GM19193 (cell line): ENCODE data around the gene LYPD1.

Experiments
- POLR2A ChIP-seq: IDR thresholded peaks from 4 replicates; pipeline ENCODE4 v1.6.1; 2011; ENCODE audit not compliant: insufficient read depth, insufficient read length; ENCODE audit errors: extremely low read depth

The LYPD1 gene

DNA sequence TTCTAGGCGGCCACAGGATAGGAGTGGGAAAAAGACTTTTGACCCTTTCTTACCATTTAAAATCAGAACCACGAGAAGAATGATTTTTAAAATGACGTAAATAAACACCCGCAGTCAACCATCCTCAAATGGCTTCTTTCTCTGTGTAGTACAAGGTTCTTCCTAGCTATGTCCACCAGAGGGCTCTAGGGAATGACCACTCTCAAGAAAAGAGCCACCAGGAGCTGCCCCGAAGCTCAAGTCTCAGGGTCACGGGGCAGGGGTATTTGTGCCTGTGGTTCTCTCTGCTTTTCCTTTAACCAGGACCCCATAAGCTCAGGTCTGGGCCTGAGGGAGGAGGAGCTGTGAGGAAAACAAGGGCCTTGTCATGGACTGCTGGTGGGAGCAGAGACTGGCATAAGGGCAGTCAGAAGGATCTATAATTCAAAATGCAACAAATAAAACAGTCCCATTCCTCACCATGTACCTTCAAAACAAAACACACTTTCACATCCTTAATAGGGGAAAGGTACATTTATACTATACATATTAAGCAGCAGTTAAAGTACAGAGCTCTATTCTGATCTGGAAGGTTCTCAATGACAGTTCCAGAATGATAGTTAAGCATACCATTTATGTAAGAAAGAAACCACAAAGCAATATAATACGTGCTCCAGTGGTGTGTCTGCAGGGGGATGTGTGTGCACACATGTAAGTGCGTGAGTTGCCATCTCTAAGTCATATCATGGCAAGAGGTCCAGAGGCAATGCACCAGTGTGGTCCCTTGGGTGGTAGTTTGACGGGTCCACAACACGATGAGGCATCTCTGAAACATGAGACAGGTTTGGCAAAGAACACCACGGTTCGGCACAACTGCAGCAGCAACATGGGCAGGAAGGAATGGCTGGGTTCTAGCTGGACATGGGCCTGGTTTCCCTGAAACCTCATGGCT lies 18.6 kb downstream of the LYPD1 start:
- TF ChIP-seq POLR2A, result no peak

DNA sequence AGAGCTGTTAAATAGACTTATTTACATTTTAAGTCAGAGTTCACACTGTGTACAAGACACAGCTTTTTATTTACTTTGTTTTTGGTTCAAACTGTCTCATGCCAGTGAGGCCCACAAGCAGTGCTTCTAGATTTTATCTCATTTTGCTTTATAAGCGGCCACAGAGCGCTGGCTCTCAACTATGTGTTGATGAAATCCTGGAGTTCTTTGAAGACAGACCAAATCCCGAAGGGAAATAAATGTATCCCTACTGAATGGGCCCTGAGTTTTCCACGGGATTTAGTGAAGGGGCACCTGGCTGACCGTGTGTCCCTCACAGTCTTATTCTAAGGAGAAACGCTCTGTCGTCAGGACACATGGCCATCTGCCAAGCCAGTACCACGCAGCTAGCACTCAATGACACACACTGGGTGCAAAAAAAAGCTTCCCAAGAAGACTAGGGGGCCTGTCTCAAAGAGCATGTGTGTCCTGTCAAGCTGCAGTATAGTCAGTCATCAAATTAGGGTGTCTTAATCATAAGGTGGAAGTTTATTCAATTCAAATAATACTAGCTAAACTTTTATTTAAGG lies 23.4 kb downstream of the LYPD1 start:
- TF ChIP-seq POLR2A, result no peak

DNA sequence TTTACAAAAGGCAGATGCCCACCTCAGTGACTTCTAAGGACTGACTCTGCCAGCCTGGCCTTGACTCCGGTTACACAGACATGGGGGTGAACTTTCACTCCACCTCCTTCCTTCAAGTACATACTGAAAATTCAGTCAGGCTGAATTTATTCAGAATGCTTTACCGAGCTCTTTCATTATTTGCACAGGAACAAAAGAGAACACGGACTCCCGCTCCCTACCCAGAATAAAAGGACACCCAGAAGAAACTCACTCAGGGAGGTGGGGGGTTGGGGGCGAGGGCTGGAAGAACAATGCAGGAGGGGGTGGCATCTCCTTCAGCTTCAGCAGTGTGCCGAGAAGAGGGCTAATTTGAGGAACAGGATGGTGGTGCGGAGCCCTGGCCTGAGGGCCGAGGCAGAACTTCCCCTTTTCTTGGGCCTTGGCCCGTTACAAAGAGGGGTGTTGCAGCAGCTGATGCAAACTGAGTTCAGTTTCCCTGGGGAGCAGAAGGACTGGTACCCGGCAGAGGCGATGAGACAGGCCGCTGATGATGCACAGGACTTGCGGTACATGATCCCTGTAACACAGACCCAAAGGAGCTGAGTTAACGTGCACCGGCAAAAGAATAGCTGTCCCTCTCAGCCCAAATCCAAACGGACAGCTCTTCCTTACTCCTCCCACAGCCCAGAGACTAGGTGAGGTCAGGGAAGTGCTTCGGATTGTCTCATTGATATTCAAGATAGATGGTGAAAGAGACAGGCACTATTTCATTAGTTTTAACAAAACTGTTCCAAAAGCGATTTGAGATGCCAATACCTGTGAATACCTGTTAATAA lies 24.1 kb downstream of the LYPD1 start:
- TF ChIP-seq POLR2A, result no peak

DNA sequence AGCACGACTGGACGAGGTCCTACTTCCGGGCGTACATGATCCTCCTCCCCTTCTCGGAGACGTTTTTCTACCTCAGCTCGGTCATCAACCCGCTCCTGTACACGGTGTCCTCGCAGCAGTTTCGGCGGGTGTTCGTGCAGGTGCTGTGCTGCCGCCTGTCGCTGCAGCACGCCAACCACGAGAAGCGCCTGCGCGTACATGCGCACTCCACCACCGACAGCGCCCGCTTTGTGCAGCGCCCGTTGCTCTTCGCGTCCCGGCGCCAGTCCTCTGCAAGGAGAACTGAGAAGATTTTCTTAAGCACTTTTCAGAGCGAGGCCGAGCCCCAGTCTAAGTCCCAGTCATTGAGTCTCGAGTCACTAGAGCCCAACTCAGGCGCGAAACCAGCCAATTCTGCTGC lies 24.8 kb downstream of the LYPD1 start:
- no peak for TF ChIP-seq POLR2A

DNA sequence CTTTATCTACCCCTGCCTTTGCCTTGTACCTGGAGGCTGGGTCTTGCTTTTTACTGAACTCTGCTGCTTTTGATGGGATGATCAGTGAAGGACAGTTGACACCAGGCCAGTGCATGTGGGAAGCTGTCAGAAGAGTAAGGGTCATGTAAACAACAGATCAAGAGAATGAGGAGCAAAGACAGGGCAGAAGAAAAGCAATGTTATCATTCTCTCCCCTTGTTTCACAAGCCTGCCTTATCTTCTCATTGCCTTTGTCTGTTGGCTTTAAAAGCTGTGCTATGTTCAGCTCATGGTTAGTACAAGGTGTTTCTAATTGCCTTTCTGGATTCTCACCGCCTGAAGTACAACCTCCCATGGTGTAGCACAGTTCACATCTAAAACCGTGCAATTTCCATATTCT lies 27.6 kb downstream of the LYPD1 start:
- no peak for TF ChIP-seq POLR2A

DNA sequence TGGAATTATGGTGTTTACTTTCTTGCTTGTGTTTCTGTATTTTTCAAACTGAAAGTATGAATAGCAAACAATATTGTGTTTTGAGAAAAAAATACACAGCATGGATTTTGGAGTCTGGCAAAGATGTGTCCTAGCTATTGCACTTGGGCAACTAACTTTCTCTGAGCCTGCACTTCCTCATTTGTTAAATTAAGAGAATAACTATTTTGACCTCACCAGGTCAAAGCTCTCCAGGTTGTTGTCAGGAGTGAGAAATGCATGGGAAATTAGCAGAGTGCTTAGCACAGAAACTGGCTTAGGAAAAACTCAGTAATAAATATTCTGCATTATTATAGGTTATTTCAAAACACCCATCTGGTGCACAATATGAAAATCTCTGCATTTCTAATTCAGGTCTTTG lies 28.2 kb downstream of the LYPD1 start:
- no peak for TF ChIP-seq POLR2A

DNA sequence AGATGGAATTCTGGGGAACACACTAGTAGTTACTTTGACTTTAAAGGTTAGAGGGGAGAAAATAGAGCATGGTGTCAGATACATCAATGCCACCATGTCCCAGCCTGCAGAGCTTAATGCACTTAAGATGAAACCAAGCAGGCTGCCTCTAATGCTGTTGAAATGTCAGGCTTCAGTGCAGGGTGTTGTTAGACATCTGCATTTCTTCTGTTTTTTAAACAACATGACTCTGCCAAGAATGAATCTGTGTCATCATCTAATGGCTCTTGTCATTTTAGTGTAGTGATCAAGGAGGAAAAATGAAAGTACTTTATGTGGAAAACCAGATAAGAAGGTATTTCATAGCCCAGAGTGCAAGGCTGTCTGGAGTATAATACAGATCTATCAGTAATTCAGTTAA lies 29.9 kb downstream of the LYPD1 start:
- no peak for TF ChIP-seq POLR2A

DNA sequence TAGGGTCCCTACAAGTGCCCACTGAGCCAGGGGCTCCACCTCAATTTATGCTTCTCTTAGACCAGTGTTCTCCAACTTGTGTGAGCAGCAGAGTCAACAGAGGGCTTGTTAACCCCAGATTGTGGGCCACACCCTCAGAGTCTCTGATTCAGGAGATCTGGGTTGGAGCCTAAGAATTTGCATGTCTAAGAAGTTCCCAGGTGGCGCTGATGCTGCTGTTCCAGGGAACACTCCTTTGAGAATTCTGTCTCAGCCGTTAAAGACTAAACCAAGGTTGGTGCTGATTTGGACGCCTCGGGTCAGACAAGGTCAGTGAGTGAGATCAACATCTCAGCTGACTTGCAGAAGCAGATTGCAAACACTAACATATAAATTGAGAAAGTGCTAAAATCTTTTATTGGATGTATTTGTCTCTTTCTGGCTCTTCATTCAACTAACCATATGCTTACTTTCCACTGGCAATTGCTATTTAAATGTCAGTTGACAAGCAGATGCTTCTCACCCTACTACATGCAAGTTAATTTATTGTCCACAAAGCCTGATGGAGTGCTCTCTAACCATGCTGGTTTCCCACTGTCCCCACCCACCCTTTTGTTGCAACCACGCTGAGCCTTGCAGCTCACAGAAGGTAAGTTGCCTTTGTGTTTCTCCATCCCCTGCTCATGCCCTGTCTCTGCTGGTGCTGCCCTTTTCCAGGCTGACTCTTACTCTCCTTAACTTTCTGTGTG lies 31.5 kb downstream of the LYPD1 start:
- no peak for TF ChIP-seq POLR2A

DNA sequence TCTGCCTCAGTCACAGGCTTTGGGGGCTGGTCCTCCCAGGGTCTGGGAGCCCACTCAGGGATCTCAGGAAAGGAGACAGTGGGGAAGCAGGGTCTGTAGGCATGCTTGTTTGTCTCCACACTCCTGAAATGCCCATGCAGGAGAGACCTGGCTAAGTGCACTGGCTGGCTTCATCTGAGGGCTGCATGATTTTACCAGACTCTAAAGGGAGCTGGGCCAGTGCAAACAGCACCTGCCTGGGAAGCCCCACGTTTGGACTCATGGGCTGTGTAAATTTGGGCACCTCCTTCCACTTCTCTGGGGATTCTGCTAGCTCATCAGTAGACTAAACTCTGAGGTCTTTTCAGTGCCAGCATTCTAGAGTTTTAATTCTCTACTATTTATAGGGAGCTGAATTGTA lies 33.7 kb downstream of the LYPD1 start:
- TF ChIP-seq POLR2A, result no peak

DNA sequence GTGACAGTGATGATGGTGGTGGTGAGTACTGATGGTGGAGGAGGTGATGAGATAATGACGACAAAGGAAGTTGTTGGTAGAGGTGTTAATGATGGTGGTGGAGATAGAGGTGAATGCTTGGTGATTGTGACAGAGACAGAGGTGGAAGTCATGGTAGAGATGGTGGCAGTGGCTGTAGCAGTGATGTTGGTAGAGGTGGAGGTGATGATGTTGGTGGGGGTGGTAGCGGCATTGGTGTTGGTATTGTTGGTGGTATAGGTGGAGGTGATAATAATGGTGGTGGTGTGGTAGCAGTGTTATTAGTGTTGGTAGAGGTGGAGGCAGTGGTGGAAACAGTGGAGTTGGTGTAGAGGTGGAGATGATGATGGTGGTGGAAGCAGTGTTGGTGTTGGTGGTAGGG lies 36.4 kb downstream of the LYPD1 start:
- TF ChIP-seq POLR2A, result no peak

DNA sequence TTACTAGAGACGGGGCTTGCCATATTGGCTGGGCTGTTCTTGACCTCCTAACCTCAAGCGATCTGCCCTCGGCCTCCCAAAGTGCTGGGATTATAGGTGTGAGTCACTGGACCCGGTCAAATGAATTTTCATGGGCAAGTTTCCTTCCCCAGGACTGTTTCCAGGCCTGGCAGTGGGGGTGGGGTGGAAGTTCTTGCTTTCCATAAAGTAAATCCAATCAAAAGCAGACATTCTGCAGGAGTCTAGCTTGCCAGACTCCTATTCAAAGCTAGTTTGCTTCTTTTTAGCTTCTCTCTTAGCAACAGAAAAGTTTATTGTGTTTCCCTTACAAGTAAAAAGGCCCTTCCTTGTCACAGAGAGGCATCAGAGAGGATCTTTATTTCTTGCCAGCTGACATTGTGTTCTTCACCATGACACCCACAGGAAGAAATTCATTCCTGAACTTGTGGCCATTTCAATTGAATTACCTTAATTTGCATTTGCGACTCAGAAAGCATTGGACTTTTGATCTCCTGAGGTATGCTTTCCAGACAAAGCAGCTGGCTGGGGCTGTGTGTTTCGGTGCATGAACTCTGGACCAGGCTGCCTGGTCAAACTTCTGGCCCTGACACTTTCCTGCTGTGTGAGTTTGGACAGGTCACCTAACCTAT lies 37.9 kb downstream of the LYPD1 start:
- TF ChIP-seq POLR2A, result no peak

DNA sequence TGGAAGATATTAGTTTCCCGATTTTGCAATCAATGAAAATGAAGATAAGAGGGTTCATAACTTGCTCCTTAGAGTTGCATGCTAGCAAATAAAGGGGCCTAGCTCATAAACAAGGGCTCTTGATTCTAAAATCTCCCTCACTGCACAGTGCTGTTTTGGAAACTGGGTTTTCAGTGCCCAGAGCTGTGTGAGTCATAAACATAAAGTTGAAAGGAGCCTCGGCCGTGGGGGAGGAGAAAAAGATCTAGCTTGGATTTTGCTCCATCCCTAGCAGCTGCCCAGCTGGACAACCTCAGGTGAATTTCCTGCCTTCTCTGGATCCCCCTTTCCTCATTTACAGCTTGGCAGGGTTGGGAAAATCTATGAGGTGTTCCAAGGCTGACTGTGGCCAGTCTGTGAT lies 42.5 kb downstream of the LYPD1 start:
- TF ChIP-seq POLR2A, result no peak

DNA sequence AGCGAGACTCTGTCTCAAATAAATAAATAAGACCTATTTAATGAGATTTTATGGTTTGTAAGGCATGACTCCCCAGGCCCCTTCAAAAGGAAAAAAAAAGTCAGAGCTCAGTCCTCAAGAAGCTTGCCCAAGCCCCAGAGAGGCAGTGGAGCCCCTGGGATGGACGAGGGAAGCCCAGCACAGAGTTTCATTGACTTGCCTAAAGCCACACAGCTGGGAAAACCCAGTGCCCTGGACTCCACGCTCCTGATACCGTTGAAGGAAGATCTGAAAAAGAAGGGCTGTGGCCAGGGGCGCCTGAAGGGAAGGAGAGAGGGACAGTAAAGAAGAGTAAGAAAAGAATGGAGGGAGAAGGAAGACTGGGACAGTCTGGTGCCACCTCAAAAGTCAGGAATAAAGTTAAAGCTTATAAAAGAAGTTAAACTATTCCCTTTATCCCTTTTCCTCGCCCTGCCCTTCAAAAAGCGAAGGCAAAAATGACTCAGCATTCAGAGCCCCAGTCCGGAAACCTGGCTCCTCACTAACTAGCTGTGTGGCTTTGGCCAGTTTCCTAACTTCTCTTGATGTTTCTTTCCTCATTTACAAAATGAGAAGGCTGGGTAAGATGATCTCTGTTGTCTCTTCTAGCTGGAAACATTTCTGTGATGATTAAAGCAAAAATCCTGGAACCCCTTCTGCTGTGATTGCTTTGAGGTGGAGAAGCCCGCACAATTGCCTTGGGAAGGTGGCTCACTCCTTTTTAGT lies 46.7 kb downstream of the LYPD1 start:
- TF ChIP-seq POLR2A, result no peak
